Measurements from ENCODE around the gene TUBB1. TPM values are rescaled to one million over a fixed set of nuclear protein-coding genes. Genes with fewer than 3 reads are reported as not detected.

The TUBB1 gene
- total and polyA plus RNA-seq, 2 of the 13 experiments (the other 11 are each of a cell fraction or from before 2014, with no cell fraction given): 0.11 to 57.6 TPM

DNA sequence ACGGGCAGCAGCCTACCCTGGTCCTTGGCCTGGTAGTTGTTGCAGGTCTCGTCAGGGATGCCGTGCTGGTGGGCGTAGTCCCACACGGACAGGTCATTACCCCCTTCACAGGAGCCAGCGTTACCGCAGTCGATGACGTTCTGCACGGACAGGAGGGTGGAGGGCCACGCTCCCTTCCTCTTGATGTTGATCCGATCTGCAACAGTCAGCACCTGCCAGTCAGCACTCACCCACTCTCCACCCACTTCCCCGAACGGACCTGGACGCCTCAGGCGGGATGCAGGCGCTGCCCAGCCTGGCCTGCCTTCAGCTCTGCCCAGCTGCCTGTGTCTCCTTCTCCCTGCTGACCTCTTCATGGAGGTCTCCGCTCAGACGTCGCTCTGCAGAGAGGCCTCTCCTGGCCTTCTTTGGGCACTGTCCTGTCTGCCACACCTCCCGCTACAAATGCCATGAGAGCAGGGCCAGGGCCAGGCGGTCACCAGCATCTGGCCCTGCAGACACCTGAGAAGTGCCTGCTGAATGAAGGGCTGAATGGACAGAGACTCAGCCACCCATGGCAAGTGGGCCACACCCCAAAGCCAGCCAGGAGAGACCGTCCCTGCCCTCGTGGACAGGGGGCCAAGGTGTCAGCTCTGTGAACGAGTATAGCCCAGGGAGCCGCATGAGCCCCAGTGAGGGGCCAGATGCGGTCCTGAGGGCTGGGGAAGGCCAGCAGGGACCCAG, 17.6 kb upstream of the TUBB1 start:
- ChIA-PET POLR2A (interaction anchor here (0.9 to 1.8 kb wide), 3 partner anchors 9 to 49 kb away, joined by 3 to 6 read pairs (median 4); partner anchors contain the start of gene ATP5F1E), CTCF (ENCODE audit: low intra/inter-chr PET ratio, low total read pairs) (no interaction called here)
- Histone ChIP-seq H3K4me2 (ENCODE audit: low read depth, low read length) (peak overlapping the region; percentile 90; the same call in 1 of the 2 replicates), H3K9ac (ENCODE audit: insufficient read depth, low read depth, low read length) (no peak overlapping the region), H4K20me1 (ENCODE audit: insufficient read depth, low read length) (no peaks in the 10 kb centered on the region), H2AFZ (ENCODE audit: low read length) (no peak overlapping the region), H3K4me1 (ENCODE audit: insufficient read depth, low read length) (peaks cover 70% of the 10 kb centered on the region), H3K27me3 (ENCODE audit: control insufficient read depth in 1 of 2, insufficient read depth in 2 of 2, low read length in 2 of 2) (peaks cover 2 to 27% of the 10 kb centered on the region in 2 experiments), H3K4me3 (replicated peaks in 1 of 3; ENCODE audit: insufficient read depth in 1 of 3, low read depth in 2 of 3, low read length in 3 of 3) (peak overlapping the region in 1 of 3 experiments; percentile 6; a peak in 1 of 6 replicates), H3K36me3 (replicated peaks in 1 of 2; ENCODE audit: control insufficient read depth in 1 of 2, insufficient read depth in 2 of 2, low read length in 2 of 2) (no peaks in the 10 kb centered on the region; a peak in 1 of 5 replicates), H3K79me2 (ENCODE audit: insufficient read depth, low read length) (no peaks in the 10 kb centered on the region), H3K27ac (ENCODE audit: extremely low read length, insufficient read depth, low read length) (no peak overlapping the region), H3K9me3 (ENCODE audit: low read length) (no peaks in the 10 kb centered on the region)
- no TSS peak for BruUV-seq (replicated peaks)
- no peak for ATAC-seq
- no peak for FAIRE-seq
- in situ Hi-C loops (cut with HindIII; ENCODE audit: extremely low pct_ligation_motif_present, low pct_unique_long_range_greater_than_20kb): no loop called here
- 58% methylated on average over 27 of the region's 27 CpGs for WGBS (ENCODE audit: low lambda C conversion rate)
- intact Hi-C loops (cut with micrococcal nuclease; ENCODE audit: unreplicated experiment): no loop called here
- no peak for DNase-seq (ENCODE audit: low spot score)
- TF ChIP-seq GATA4 (IDR thresholded peaks at IDR 0.05; ENCODE audit: borderline replicate concordance, low read depth): no peak
- TF ChIP-seq, protein P1, sequence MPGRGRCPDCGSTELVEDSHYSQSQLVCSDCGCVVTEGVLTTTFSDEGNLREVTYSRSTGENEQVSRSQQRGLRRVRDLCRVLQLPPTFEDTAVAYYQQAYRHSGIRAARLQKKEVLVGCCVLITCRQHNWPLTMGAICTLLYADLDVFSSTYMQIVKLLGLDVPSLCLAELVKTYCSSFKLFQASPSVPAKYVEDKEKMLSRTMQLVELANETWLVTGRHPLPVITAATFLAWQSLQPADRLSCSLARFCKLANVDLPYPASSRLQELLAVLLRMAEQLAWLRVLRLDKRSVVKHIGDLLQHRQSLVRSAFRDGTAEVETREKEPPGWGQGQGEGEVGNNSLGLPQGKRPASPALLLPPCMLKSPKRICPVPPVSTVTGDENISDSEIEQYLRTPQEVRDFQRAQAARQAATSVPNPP (CRISPR knock-in tag; IDR thresholded peaks at IDR 0.05): no peak
- TF ChIP-seq, protein P2, sequence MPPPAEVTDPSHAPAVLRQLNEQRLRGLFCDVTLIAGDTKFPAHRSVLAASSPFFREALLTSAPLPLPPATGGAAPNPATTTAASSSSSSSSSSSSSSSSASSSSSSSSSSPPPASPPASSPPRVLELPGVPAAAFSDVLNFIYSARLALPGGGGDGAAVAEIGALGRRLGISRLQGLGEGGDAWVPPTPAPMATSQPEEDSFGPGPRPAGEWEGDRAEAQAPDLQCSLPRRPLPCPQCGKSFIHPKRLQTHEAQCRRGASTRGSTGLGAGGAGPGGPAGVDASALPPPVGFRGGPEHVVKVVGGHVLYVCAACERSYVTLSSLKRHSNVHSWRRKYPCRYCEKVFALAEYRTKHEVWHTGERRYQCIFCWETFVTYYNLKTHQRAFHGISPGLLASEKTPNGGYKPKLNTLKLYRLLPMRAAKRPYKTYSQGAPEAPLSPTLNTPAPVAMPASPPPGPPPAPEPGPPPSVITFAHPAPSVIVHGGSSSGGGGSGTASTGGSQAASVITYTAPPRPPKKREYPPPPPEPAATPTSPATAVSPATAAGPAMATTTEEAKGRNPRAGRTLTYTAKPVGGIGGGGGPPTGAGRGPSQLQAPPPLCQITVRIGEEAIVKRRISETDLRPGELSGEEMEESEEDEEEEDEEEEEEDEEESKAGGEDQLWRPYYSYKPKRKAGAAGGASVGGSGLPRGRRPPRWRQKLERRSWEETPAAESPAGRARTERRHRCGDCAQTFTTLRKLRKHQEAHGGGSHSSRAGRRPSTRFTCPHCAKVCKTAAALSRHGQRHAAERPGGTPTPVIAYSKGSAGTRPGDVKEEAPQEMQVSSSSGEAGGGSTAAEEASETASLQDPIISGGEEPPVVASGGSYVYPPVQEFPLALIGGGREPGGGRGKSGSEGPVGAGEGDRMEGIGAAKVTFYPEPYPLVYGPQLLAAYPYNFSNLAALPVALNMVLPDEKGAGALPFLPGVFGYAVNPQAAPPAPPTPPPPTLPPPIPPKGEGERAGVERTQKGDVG (CRISPR knock-in tag; IDR thresholded peaks at IDR 0.05; ENCODE audit: borderline replicate concordance): peak; percentile 23; the same call in 1 of the 2 replicates
- TF ChIP-seq ZFP37 (CRISPR knock-in tag; IDR thresholded peaks at IDR 0.05; ENCODE audit: borderline replicate concordance): no peak
- TF ChIP-seq, protein P3, sequence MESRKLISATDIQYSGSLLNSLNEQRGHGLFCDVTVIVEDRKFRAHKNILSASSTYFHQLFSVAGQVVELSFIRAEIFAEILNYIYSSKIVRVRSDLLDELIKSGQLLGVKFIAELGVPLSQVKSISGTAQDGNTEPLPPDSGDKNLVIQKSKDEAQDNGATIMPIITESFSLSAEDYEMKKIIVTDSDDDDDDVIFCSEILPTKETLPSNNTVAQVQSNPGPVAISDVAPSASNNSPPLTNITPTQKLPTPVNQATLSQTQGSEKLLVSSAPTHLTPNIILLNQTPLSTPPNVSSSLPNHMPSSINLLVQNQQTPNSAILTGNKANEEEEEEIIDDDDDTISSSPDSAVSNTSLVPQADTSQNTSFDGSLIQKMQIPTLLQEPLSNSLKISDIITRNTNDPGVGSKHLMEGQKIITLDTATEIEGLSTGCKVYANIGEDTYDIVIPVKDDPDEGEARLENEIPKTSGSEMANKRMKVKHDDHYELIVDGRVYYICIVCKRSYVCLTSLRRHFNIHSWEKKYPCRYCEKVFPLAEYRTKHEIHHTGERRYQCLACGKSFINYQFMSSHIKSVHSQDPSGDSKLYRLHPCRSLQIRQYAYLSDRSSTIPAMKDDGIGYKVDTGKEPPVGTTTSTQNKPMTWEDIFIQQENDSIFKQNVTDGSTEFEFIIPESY (CRISPR knock-in tag; IDR thresholded peaks at IDR 0.05): peak; percentile 77
- no peak for TF ChIP-seq ZNF775 (CRISPR knock-in tag; IDR thresholded peaks at IDR 0.05; ENCODE audit: borderline replicate concordance)
- TF ChIP-seq ZNF790 (CRISPR knock-in tag; IDR thresholded peaks at IDR 0.05; ENCODE audit: borderline replicate concordance): no peak
- no peak for TF ChIP-seq ZNF672 (CRISPR knock-in tag; IDR thresholded peaks at IDR 0.05)
- TF ChIP-seq HMG20B (CRISPR knock-in tag; conservative IDR thresholded peaks at IDR 0.05): no peak
- TF ChIP-seq NFIB (CRISPR knock-in tag; IDR thresholded peaks at IDR 0.05; ENCODE audit: borderline replicate concordance): no peak
- no peak for TF ChIP-seq MYC (CRISPR knock-in tag; IDR thresholded peaks at IDR 0.05; ENCODE audit: borderline replicate concordance)
- TF ChIP-seq FOXA3 (CRISPR knock-in tag; IDR thresholded peaks at IDR 0.05): no peak
- TF ChIP-seq FOXC1 (CRISPR knock-in tag; IDR thresholded peaks at IDR 0.05; ENCODE audit: borderline replicate concordance): no peak
- TF ChIP-seq SIX4 (CRISPR knock-in tag; IDR thresholded peaks at IDR 0.05): no peak
- no peak for TF ChIP-seq NFKBIZ (CRISPR knock-in tag; IDR thresholded peaks at IDR 0.05)
- TF ChIP-seq FOSL2 (CRISPR knock-in tag; IDR thresholded peaks at IDR 0.05): no peak
- TF ChIP-seq HNRNPH1 (optimal IDR thresholded peaks at IDR 0.05; ENCODE audit: low read depth, low read length): no peak
- no peak for TF ChIP-seq ELF1 (CRISPR knock-in tag; IDR thresholded peaks at IDR 0.05)
- TF ChIP-seq ZBTB38 (CRISPR knock-in tag; IDR thresholded peaks at IDR 0.05): peak; percentile 90; the same call in 1 of the 2 replicates
